Stimulated activated CD4-positive, alpha-beta T cell treated with anti-CD3 and anti-CD28 coated beads, TNF-alpha, amount 100 ng/mL, for 1 hour (primary cell): Measurements from ENCODE around the gene IRS1.
A peak's percentile ranks its signal among the peaks of the same experiment; 100 is the strongest.
"Not testable (repeated sequence)": the region's sequence is repeated elsewhere in the genome, so short reads cannot be mapped to it uniquely, and the experiment has no call there.

Source experiments
- DNase-seq, 3 donors: peaks; one replicate each; pipeline ENCODE4 v3.0.0-alpha.2; 2020; ENCODE audit warnings: low read depth in 3 of 3, low spot score in 1 of 3

IRS1 gene, protein sequence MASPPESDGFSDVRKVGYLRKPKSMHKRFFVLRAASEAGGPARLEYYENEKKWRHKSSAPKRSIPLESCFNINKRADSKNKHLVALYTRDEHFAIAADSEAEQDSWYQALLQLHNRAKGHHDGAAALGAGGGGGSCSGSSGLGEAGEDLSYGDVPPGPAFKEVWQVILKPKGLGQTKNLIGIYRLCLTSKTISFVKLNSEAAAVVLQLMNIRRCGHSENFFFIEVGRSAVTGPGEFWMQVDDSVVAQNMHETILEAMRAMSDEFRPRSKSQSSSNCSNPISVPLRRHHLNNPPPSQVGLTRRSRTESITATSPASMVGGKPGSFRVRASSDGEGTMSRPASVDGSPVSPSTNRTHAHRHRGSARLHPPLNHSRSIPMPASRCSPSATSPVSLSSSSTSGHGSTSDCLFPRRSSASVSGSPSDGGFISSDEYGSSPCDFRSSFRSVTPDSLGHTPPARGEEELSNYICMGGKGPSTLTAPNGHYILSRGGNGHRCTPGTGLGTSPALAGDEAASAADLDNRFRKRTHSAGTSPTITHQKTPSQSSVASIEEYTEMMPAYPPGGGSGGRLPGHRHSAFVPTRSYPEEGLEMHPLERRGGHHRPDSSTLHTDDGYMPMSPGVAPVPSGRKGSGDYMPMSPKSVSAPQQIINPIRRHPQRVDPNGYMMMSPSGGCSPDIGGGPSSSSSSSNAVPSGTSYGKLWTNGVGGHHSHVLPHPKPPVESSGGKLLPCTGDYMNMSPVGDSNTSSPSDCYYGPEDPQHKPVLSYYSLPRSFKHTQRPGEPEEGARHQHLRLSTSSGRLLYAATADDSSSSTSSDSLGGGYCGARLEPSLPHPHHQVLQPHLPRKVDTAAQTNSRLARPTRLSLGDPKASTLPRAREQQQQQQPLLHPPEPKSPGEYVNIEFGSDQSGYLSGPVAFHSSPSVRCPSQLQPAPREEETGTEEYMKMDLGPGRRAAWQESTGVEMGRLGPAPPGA (N-terminal part only)

DNA sequence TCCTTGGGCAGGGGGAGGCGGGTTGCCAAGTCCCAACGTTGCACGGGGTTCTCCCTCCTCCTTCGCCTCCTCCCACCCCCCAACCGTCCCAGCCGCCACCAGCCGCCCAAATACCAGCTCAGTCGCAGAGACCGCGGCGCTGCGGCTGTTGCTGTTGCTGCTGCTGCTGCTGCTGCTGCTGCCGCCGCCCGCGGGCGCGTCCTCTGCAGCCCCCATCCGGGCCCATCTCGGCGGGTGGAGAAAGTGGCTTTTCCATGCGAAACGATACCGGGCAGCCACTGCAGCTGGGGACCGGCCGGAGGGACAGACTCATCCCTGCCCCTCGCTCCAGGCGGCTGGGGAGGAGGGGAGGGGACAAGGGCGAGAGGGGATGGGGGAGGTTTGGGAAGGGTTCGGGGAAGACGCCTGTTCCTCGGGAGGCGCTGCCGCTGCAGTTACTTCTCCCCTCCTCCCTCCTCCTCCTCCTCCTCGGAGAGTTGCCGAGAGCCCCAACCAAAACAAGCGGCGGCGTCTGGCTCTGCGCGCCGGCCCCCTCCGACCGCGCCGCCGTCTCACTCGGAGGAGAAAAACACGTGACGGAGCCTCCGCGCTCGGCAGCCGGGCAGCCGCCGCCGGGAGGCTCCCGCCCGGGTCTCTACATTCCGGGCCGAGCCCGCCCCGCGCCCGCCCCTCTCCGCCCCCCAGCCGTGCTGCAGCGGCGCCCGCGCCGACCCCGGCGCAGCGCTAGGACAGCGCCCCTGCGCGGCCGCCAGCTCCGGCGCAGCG is at the start of gene IRS1:
Gene IRS1, minus strand, starts transcription at position 610 of the 765 bp plus-strand sequence. CDS start 1,082 bp downstream, outside the sequence.
- DNase-seq: peak in 2 of 3 donors; percentile 38 to 43

DNA sequence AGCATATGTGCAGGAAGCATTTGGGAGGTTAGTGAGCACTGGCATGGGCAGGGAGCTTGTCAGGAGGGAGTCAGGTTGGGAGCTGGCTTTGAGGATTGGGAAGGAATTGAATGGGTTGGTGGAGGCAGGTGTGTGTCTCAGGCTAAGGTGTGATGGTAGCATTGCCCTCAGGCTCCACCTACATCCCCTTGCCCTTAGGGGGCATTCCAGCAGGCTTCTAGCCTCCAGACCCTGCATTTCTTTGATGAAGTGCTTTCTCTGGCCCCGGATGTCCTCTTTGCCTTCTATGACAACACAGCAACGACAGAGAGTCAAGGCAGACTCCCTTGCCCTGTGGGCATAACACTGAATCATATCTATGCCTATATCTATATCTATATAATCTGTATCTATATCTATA is 49.7 kb upstream of the IRS1 start:
- DNase-seq: no peak

DNA sequence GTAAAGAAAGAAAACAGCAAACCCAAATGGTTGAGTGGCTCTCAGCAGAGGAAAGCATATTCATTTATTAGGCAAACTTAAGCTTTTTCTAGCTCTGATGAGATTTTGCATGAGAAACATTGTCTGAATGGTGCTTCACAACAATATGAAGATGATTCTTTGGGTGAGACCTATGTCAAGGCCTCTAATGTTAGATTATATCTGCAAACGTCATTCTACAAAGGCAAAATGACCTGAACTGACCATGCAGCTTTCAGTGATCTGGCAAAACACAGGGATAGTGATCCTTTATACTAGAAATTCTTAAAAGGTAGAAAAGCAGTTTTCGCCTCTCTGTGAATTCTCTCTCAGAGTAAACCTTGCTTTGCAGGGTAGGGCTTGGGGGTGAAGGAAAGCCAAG is 47.9 kb upstream of the IRS1 start:
- DNase-seq: no peak

DNA sequence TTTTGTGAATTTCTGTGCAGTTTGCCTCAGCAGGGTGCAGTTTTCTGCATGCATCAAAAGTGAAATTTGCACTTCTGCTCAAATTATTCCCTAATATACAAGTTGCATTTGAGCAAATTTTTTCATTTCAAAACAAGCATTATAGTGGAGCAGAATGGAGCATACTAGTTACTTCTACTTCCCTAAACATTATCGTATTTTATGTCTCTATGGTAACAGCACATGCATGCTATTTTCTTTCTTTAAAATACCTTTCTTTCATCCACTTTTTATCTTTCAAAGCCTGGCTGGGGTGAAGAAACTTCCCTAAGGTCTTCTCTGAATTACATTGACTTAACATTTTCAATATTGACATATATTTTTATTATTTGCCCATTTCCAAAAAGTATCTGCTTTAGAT is 47.5 kb upstream of the IRS1 start:
- DNase-seq: no peak

DNA sequence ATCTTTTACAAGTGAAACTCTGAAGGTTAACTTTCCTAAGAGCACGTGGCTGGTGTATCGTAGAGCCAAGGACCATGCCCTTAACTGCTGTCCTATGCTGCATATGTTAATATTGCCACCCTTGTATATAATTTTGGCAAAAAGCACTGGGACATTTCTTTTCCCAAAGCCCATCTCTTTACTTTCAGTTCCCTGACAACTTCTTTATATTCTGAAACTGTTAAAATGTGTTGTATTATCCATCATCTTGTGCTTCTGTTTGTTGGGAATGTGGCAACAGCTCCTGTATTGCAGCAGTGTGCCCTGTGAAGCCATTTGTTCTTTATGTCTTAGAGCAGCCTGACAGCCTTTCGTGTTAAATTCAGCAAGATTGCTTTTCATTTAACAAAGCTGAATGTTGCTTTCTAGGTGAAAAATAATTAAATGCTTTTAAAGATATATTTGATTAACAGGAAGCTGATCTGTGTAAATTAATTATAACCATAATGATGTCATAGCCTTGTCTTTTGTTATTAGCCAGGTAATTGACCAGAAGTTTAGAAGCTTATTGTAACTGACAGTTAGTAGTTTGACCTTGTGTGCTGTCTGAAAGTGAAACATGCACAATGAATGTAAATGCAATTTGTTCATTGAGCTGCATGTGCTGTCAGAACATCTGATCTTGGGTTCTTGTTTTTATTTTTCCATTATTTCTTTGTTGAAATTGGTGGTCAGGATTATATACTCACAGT is 45.9 kb upstream of the IRS1 start:
- DNase-seq: no peak

DNA sequence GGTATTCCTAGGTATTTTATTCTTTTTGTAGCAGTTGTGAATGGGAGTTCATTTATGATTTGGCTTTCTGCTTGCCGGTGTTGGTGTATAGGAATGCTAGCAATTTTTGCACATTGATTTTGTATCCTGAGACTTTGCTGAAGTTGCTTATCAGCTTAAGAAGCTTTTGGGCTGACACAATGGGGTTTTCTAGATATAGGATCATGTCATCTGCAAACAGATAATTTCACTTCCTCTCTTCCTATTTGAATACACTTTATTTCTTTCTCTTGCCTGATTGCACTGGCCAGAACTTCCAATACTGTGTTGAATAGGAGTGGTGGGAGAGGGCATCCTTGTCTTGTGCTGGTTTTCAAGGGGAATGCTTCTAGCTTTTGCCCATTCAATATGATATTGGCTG is 43.4 kb upstream of the IRS1 start:
- DNase-seq: not testable (repeated sequence)

DNA sequence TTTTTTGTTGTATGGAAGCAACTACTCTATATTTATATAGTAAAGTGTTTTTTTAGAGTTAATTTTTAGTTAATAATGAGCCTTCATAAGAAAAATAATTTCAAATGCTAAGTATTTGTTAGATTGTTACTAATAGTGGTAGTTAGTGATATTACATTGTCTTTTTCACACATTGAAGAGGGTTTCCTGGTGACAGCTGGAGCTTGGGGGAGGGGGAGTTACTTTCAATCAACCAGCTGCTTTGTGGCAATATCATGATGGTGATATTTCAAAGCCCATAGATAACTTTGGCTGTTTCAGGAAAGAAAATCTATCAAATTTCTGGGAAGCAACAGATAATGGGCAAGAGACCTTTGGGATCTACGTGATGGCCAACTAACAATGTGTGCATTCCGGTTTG is 40.3 kb upstream of the IRS1 start:
- DNase-seq: no peak

DNA sequence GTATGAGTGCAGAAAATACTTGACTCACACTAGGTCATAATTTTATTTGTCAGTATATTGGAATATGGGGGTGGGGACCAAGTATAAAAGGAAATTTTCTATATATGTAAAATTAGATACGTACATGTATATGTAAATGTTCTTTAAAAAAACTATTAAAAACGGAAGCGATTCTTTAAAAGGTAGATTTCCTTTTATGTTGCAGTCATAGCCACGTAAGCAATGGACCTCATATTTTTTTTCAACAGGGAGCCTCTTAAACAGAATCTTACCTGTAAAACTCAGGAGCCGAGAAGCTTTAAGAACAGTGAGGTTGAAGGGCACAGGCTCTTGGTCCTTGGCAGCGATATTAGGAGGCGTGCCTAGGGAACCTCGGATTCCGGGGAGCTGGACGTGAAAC is 39.5 kb upstream of the IRS1 start:
- DNase-seq: no peak

DNA sequence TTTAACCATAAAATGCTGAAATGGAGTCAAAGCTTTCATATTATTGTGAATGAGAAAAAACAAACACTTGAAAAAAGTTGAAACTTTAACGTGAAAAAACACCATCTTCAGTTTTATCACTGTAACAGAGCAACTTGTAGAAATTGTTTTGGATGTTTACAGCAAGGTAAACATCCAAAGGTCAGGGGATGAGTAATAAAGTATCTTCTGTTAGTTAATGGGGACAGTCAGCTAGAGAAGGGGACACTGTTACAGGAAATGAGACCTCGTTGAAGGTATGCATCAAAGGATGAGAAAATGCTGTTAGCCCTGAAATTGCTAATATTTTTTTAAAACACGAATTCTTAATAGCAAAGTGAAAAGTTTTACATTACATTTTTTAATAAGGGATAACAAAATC is 39.1 kb upstream of the IRS1 start:
- DNase-seq: no peak

DNA sequence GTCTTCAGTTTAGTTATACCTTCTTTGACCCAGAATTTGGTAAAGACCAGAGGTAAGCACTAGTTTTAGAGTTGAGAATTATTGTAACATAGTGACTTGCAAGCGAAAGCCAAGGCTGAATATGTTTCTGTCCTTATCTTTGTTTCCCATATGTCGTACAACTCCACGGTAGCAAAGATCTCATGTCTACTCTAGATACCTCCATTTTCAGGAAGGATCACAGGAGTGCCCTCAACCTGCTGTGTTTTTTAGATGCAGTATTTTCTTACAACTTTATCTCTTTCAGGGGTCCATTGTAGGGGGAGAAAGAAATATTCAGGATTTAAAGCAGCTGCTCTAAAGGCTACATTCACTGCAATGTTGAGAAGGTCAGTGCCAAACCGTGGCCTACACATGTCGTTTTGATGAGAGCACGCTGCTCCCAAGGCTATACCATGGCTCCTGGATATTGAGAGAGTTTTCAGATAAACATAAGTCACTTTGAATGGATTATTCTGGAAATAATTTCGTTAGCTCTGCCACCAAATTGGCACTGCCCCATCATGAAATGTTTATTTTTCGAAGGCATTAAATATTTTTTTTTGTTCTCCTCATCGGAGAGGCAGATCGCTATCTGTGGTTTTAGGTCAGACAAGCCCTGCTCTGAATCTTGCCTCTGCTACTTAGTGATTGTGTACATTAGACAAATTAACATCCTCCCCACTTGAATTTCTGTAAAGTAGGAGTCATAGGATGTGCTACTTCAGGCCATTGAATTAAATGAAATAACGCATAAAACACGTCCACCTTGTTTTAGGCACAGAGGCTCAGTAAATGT is 38.4 kb upstream of the IRS1 start:
- no peak for DNase-seq

DNA sequence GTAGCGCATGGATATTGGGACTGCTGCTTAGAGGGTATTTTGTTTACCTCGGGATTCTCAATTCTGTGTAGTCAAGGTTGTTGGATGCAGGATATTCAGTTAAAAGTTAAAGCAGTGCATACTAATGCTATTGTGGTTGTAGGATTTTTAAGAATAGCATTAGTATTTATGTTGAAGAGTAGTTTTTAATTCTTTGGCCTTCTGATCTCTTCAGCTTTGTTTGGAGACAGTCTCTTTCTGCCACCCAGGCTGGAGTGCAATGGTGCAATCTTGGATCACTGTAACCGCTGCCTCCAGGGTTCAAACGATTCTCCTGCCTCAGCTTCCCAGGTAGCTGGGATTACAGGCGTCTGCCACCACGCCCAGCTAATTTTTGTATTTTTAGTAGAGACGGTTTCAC is 37.7 kb upstream of the IRS1 start:
- DNase-seq: no peak

DNA sequence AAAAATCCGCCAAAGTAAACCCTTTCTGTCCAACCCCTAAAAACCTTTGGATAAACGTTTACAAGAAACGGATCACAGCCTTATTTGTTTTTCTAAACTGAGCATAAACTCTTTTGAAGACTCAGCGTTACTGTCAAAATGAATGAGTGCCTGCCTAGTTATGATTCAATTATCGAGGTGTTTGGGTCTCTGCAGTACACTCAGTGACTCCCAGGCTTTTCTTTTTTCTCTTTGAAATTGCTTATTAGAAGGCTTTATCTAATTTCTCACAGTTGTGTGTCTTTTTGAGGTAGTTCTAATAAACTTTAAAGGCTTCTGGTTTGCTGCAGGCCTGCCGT is 36.9 kb upstream of the IRS1 start:
- DNase-seq: no peak

DNA sequence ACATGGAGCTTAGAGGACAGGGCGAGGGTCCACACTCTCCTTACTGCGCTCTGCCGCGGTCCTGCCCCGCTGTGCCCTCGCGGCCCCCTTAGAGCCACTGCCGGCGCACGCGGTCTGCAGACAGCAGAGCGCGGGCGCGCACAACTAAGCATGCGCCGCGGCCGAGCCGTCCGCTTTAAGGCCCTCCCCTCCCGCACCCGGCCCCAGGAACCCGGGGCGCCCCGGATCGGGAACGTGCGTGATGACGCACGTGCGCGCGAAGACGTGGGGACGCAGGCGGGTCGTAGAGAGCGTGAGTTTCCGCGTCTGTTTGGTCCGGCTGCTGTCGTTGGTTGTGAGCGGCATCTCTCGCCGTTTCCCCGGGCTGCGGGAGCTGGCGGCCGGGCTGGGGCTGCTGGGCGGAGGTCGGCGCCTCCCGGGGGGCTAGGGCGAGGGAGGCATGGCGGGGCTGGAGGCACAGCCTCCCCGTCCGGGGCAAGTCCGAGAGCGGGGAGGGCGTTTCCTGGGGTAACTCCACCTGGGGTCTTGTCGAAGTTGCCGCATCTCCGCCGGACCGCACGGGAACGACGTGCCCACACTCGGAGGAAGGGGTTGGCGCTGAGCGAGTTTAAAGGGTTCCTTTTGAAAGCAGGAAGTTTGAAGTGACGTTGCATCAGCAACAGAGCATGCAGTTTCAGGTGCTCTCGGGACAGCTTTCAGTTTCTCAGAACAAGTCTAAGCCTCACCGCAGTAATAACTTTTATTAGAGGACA is 36.4 kb upstream of the IRS1 start, which contains the start of gene RHBDD1:
Gene RHBDD1, plus strand, starts transcription at position 259 of the 752 bp plus-strand sequence. CDS start 28,640 bp downstream, outside the sequence.
- peak; percentile 75 to 90 (median 88) for DNase-seq

DNA sequence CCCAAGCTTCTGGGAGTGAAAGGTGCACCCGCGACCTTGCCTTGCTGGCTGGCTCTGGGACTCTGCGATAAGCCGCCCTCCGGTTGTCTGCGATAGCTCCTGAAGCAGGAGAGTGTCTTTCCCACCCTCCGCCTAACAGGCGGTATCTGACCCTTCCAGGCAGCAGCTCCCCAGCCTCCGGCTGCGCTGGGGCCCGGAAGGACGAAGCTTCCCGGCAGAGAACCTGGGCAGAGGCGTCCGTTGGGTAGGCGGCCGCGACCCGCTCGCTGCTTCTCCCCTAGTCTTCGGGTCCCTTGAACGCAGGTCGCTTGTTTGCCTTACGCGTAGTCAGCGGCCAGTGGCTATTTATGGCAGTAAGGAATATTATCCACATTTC is 35.8 kb upstream of the IRS1 start:
- DNase-seq: peak in 1 of 3 donors; percentile 2

DNA sequence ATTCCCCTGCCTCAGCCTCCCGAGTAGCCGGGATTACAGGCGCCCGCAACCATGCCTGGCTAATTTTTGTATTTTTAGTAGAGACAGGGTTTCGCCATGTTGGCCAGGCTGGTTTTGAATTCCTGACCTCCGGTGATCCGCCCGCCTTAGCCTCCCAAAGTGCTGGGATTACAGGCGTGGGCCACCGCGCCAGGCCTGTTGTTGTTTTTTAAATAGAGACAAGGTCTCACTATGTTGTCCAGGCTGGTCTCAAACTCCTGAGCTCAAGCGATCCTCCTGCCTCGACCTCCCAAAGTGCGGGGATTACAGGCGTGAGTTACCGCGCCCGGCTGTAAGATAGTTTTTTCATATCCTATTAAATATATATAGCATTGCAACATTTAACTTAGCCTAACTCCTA is 35.3 kb upstream of the IRS1 start:
- not testable (repeated sequence) for DNase-seq

DNA sequence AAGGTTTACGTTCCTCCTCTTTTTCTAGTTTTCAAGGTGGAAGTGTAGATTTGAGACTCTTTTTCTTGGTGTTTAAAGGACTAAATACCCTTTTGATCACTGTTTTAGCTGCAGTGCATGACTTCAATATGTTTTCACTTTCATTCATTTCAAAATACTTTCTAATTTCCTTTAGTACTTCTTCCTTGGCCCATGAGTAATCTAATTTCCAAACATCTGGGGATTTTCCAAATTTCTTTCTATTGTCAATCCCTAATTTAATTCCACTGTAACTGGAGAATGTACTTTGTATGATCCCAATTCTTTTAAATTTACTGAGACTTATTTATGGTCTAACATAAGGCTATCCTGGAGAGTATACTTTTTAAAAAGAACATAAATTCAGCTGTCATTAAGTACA is 32.4 kb upstream of the IRS1 start:
- DNase-seq: no peak

DNA sequence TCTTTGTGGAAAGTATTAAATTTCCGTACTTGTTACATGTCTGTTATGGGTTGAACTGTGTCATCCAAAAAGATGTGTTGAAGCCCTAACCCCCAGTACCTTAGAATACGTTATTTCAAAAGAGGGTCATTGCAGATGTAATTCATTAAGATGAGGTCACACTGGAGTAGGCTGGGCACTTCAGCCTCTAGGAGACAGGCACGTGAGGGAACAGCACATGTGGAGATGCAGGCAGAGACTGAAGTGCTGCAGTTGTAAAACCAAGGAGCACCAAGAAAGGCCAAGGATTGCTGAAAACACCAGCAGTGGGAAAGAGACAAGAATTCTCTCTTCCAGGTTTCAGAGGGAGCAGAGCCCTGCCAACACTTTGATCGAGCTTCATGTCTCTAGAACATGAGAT is 31.6 kb upstream of the IRS1 start:
- no peak for DNase-seq

DNA sequence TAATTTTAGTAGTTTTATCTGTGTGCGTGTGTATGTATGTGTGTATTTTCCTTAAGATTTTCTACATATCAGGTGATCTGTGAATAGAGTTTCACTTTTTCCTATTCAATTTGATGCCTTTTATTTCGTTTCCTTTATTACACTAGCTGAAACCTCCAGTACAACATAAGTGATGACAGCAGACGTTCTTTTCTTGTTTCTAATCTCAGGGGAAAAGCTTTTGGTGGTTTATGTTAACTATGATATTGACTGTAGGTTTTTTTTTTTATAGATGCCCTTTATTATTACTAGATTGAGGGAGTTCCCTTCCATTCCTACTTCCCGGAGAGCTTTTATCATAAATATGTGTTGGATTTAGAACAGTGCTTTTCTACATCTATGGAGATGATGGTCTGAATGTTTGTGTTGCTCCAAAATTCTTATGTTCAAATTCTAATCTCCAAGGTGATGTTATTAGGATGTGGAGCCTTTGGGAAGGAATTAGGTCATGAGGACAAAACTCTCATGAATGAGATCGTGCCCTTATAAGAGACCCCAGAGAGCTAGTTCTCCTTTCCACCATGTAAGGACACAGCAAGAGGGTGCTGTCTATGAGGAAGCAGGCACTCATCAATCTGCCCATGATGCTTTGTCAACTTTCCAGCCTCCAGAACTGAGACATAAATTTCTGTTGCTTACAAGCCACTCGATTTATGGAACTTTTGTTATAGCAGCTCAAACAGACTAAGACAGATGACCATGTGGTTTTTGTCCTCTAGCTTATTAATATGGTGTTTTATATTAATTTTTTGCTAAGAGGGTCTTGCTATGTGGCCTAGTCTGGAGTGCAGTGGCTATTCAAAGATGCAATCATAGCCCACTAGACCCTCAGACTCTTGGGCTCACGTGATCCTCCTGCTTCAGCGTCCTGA is 30.4 kb upstream of the IRS1 start:
- no peak for DNase-seq
